Transverse colon (tissue), 4 donors: ENCODE measurements around the gene ZBTB20. TPM values are rescaled to one million over a fixed set of nuclear protein-coding genes. Genes with fewer than 3 reads are reported as not detected.

Experiments used
- DNase-seq: peaks from one replicate; pipeline ENCODE4 v3.0.0-alpha.2; 2019
- H3K27ac ChIP-seq, 4 donors: fragments of 200-600 bp; sonication (generic); 2 replicates each; pipeline ENCODE4 v1.5.1; 2016 to 2018; ENCODE audit warnings: inconsistent platforms in 4 of 4
- H3K27me3 ChIP-seq: fragments of 200-600 bp; sonication (generic); 2 replicates; pipeline ENCODE4 v1.5.1; 2017; ENCODE audit warnings: inconsistent platforms
- H3K36me3 ChIP-seq, 4 donors: fragments of 200-600 bp; sonication (generic); 2 replicates each; pipeline ENCODE4 v1.5.1; 2017 to 2019; ENCODE audit warnings: inconsistent platforms in 4 of 4
- H3K4me1 ChIP-seq, 4 donors: fragments of 200-600 bp; sonication (generic); 2 replicates each; pipeline ENCODE4 v1.5.1; 2017 to 2020; ENCODE audit warnings: inconsistent platforms in 4 of 4
- H3K4me3 ChIP-seq, 4 donors: fragments of 200-600 bp; sonication (generic); 1 replicate in 1 of 4; 2 replicates in 3 of 4; pipeline versions ENCODE4 v1.5.1 to v1.6.1; 2017 to 2019; ENCODE audit warnings: inconsistent platforms in 4 of 4
- H3K9me3 ChIP-seq, 2 donors: fragments of 200-600 bp; sonication (generic); 2 replicates each; pipeline ENCODE4 v1.5.1; 2017 to 2019; ENCODE audit warnings: inconsistent platforms in 2 of 2
- EP300 ChIP-seq: sonication (generic); formaldehyde crosslinking; IDR thresholded peaks from one replicate; pipeline ENCODE4 v1.6.1; 2017; ENCODE audit warnings: antibody characterized with exemption, low read depth
- POLR2A ChIP-seq: fragments of 450-650 bp; IDR thresholded peaks from one replicate; pipeline ENCODE4 v1.6.1; 2016; ENCODE audit warnings: antibody characterized with exemption, mild to moderate bottlenecking, moderate library complexity
- POLR2AphosphoS5 ChIP-seq, 3 donors: sonication (generic); formaldehyde crosslinking; IDR thresholded peaks; one replicate each; pipeline ENCODE4 v1.6.1; 2016; ENCODE audit warnings: antibody characterized with exemption in 3 of 3
- WGBS, 2 donors: methylation state at CpG; one replicate each; pipeline ENCODE4 v1.1.5; 2018; ENCODE audit warnings: low coverage in 1 of 2; 5-methylcytosine and 5-hydroxymethylcytosine counted together
- in situ Hi-C, 4 donors: fragments of 200-750 bp; cut with MboI; loops; one replicate each; pipeline versions ENCODE4 v1.15.0 to v1.15.1; 2017; ENCODE audit warnings: low sequenced_read_pairs in 3 of 4, low pct_ligation_motif_present in 1 of 4, low pct_unique_long_range_greater_than_20kb in 1 of 4
- intact Hi-C: fragments of 100-400 bp; cut with DNase I; formaldehyde crosslinking; loops from one replicate; pipeline ENCODE4 v1.15.1; 2023; ENCODE audit warnings: low total_unique reads
- total RNA-seq, 4 donors: library from RNA; depleted of rRNA; stranded (reverse); fragments of >200 nt; gene quantifications; one replicate each; pipeline ENCODE4 v1.1.0, GENCODE V29; 2016
- TF ChIP-seq, protein P1 (sequence below), 5 experiments: fragments of 200-600 bp in 3 of 5; fragments of 450-650 bp in 2 of 5; sonication (generic) in 3 of 5; IDR thresholded peaks; 1 replicate in 2 of 5; 2 replicates in 3 of 5; pipeline ENCODE4 v1.5.1; 2016 to 2017; ENCODE audit warnings: antibody characterized with exemption in 5 of 5, inconsistent platforms in 3 of 5, mild to moderate bottlenecking in 2 of 5, moderate library complexity in 1 of 5

The ZBTB20 gene
- total RNA-seq, 4 donors from 2014 or later: 44.6 to 50.5 (median 46.4) TPM

DNA sequence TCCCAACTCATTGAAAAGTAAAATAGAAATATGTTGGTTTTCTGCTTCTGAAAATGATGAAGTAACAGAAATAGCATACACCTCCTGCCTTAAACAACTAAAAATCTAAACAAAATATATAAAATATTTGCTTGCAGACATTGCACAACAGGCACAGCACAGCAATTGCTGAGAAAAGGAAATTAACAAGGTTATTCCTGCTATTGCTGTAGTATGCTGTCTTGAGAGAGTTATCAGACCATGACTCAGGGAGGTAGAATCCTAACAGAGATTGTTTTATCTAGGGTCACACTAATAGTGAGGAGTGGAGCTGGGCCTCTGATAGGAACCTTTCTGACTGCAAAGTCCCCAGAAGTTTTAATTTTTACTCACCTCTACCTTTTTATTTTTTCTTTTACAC lies 72.6 kb downstream of the ZBTB20 start:
- TF ChIP-seq, protein P1, sequence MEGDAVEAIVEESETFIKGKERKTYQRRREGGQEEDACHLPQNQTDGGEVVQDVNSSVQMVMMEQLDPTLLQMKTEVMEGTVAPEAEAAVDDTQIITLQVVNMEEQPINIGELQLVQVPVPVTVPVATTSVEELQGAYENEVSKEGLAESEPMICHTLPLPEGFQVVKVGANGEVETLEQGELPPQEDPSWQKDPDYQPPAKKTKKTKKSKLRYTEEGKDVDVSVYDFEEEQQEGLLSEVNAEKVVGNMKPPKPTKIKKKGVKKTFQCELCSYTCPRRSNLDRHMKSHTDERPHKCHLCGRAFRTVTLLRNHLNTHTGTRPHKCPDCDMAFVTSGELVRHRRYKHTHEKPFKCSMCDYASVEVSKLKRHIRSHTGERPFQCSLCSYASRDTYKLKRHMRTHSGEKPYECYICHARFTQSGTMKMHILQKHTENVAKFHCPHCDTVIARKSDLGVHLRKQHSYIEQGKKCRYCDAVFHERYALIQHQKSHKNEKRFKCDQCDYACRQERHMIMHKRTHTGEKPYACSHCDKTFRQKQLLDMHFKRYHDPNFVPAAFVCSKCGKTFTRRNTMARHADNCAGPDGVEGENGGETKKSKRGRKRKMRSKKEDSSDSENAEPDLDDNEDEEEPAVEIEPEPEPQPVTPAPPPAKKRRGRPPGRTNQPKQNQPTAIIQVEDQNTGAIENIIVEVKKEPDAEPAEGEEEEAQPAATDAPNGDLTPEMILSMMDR (IDR thresholded peaks at IDR 0.05): no peak
- TF ChIP-seq POLR2A (no peak), POLR2AphosphoS5 (IDR thresholded peaks at IDR 0.05) (no peak), EP300 (no peak)
- H3K4me3 ChIP-seq: no peak overlapping the region
- intact Hi-C loops (no loop called here), in situ Hi-C loops (no loop called here)
- no peaks in the 10 kb centered on the region for H3K27me3 ChIP-seq
- no peak overlapping the region for H3K27ac ChIP-seq
- no peaks in the 10 kb centered on the region for H3K9me3 ChIP-seq
- no peak for DNase-seq
- peaks cover 0 to 11% (median 0%) of the 10 kb centered on the region in 4 donors for H3K4me1 ChIP-seq
- no peaks in the 10 kb centered on the region for H3K36me3 ChIP-seq

- H3K27ac ChIP-seq: no peak overlapping the region
Measured at GRCh38 chr3:115072265-115073021, 74.6 kb downstream of the ZBTB20 start.

GRCh38 chr3:115071601-115072000 lies 75.5 kb downstream of the ZBTB20 start:
- Histone ChIP-seq H3K36me3 (no peaks in the 10 kb centered on the region), H3K4me1 (no peaks in the 10 kb centered on the region), H3K27me3 (no peaks in the 10 kb centered on the region), H3K27ac (peak overlapping the region in 1 of 4 donors; percentile 1), H3K4me3 (no peak overlapping the region), H3K9me3 (no peaks in the 10 kb centered on the region)
- intact Hi-C loops: no loop called here
- TF ChIP-seq EP300 (no peak), POLR2AphosphoS5 (IDR thresholded peaks at IDR 0.05) (no peak), POLR2A (no peak)
- TF ChIP-seq, protein P1 (IDR thresholded peaks at IDR 0.05): no peak
- no peak for DNase-seq
- in situ Hi-C loops: no loop called here
- 78 to 81% methylated on average over 3 to 5 of the region's 5 CpGs for WGBS, 2 donors

More at GRCh38 chr3:115072265-115073021, 74.6 kb downstream of the ZBTB20 start:
- Histone ChIP-seq H3K36me3 (no peaks in the 10 kb centered on the region), H3K4me1 (peaks cover 0 to 2% (median 0%) of the 10 kb centered on the region in 4 donors), H3K27me3 (no peaks in the 10 kb centered on the region), H3K9me3 (no peaks in the 10 kb centered on the region), H3K4me3 (no peak overlapping the region)
- intact Hi-C loops (no loop called here), in situ Hi-C loops (no loop called here)
- TF ChIP-seq, protein P1 (IDR thresholded peaks at IDR 0.05): no peak
- no peak for TF ChIP-seq POLR2A
- no peak for TF ChIP-seq EP300
- no peak for TF ChIP-seq POLR2AphosphoS5 (IDR thresholded peaks at IDR 0.05)
- no peak for DNase-seq
- 79% methylated on average over 4 to 6 of the region's 6 CpGs for WGBS, 2 donors

DNA sequence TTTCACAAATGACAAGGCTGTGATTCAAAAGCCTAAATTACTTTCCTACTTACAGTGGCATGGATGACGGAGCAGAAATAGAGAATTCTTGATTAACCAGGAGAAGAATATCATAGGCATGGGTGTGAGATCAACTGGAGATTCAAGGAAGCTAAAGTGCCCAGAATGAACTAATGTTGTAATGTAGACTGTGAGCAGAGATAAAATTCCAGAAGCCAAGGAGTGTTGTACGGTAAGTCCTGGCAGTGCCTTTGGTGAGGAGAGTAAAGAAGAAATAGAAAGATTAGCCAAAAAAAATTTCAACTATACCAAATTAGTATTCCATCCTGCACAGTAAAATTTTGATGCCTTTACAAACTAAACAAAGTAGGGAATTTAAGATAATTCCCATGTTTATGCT lies 75.9 kb downstream of the ZBTB20 start:
- TF ChIP-seq, protein P1 (IDR thresholded peaks at IDR 0.05): no peak
- TF ChIP-seq EP300: no peak
- TF ChIP-seq POLR2A: no peak
- TF ChIP-seq POLR2AphosphoS5 (IDR thresholded peaks at IDR 0.05): no peak
- in situ Hi-C loops (no loop called here), intact Hi-C loops (no loop called here)
- Histone ChIP-seq H3K27ac (peak overlapping the region in 1 of 4 donors; percentile 1), H3K27me3 (no peaks in the 10 kb centered on the region), H3K4me1 (peaks cover 0 to 3% (median 0%) of the 10 kb centered on the region in 4 donors), H3K9me3 (no peaks in the 10 kb centered on the region), H3K4me3 (no peak overlapping the region), H3K36me3 (no peaks in the 10 kb centered on the region)
- 83 to 84% methylated on average over 2 of the region's 2 CpGs for WGBS, 2 donors
- no peak for DNase-seq
